HG02571 (cell line): ENCODE measurements around the gene UXS1.

ENCODE experiments used
- ATAC-seq: cut with Tn5 transposase; IDR thresholded peaks from one replicate; pipeline ENCODE4 v1.9.1; 2021; ENCODE audit warnings: mild to moderate bottlenecking, moderate library complexity; ENCODE audit not compliant: unreplicated experiment

The UXS1 gene

DNA sequence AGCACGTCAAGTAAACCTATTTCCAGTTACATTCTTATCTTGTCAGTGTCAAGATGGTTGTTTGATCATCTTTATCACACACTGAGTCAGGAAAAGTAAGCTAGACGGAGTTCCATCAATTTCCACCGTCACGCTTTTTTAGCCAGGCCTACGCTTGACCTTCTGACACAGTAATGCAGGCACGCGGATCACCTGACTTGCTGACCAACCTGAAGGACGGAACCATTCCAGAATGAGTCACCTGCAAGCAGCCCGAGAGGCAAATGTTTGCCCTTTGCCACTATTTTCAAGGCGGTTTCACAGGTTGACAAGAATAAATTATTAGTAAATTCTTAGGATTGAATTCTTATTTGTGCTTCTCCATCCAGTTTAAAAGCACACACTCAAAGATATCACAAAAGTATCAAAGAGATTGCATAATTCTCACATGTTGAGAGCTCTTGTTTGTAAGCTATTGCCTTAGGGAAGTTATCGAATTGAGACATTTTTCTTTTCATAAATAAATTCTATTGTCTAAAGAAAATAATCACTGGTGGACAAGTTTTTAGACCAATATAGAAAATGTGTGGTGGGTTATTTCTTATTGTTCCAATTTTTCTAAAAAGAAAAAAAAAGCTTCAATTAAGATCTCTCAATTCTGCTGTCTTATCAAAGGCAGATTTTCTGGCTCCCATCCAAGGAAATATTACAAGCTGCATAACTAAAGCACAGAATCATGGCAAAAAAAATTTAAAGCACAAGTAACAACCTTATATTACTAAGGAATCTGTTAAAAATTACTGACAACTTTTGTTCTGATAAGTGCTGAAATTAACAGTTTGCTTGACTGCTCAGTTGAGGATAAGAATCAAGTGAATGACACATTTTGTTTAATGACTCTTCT is 31.9 kb downstream of the UXS1 start:
- ATAC-seq: no peak

DNA sequence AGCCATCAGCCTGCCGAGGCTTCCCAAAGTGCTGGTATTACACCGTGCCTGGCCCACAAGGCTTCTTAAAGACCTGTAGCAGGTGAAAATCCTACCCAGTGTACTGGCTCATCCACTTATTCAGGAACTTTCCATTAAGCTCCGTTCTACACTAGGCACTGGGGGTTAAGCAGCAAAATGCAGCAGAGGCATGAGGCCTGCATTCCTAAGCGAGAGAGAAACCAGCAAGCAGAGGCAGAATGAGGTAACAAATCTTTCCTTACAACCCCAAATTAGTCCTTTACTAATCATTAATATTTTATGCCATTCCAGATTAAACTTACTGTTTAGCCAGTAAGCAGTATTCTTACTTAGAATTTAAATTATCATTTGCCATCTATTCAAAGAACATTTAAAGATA is 32.8 kb downstream of the UXS1 start:
- ATAC-seq: no peak

DNA sequence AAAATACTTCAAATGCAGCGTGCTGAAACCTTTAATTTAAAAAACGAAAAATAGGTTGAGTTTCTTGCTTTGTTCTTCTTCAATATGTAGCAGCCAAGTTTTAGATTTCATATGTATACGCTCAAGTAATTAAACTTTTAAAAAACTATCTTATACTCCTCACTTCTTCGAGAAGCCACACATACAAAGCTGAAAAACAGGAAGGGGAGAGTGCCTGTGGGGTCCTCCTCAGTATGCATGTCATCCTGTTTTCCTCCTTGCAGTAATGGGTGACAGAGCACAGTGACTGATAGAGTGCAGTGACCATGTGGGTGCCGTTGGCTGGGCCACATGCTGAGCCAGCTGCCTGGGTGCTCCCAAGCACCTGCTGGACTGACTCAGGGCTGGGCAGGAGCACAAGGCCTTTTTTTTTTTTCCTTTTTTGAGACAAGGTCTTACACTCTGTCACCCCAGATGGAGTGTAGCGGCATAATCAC is 33.3 kb downstream of the UXS1 start:
- no peak for ATAC-seq

- ATAC-seq: peak; percentile 53
Measured at GRCh38 chr2:106159866-106160785, 34.0 kb downstream of the UXS1 start.

DNA sequence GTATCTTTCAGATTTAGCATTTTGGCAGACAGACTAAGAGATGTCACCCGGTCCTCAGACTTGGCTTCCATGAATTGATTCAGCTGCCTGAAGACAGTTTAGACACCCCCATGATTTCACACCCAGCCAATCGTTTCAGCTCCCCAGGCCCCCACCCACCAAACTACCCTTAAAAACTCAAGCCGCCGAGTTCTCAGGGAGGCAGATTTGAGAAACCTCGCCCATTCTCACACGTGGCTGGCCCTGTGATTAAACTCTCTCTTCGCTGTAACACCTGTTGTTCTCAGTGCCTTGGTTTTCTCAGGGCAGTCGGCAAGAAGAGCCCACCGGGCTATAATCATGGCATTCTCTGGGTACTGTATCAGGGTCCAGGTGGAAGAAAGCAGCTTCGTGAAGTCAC is 35.2 kb downstream of the UXS1 start:
- ATAC-seq: no peak

DNA sequence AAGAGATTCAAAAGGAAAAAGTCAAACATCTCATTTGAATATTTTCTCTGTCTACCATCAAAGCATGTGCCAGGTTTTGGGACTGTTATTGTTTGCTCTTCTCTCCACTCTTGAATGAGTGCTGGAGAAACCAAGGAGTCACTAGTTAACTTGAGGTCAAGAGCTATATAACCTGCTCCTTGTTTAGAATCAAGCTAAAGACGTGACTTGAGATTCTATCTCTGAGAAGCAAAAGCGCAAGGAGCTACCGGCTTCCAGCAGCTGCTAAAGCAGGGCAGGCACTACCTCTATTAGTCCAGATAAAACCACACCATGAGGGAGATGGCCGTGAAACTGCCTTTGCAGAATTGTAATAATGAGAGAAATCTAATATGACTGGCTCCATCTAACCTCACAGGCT is 36.0 kb downstream of the UXS1 start:
- ATAC-seq: no peak

DNA sequence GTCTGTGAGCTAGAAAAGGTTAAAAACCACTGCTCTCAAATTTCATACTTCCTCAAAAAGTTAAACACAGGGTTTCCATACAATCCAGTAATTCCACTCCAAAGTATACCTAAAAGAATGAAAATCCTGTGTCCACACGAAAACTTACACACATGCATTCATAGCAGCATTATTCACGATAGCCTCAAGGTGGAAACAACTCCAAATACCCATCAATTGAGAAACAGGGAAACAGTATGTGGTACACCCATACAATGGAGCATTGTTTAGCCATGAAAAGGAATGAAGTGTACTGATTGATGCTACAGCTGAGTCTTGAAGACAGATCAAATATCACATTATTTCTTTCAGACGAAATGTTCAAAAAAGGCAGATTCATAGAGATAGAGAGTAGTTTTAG is 36.7 kb downstream of the UXS1 start:
- no peak for ATAC-seq

- ATAC-seq: no peak
Measured at GRCh38 chr2:106156305-106157296, 37.5 kb downstream of the UXS1 start.

DNA sequence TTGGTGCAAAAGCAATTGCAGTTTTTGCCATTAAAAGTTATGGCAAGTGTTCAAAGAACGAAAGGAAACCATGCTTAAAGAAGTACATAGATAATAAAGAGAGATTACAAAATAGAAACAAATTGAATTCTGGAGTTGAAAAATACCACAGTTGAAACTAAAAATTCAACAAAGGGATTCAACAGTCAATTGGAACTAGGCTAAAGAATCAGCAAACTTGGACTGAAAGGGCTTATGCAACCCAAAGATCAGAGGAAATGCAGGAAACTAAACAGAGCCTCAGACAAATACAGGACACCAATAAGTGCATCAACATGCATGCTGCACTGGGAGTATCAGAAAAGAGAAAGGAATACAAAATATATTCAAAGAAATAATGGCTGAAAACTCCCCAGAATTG is 40.3 kb downstream of the UXS1 start:
- no peak for ATAC-seq

GRCh38 chr2:106147665-106148064 is 46.4 kb downstream of the UXS1 start:
- ATAC-seq: no peak

DNA sequence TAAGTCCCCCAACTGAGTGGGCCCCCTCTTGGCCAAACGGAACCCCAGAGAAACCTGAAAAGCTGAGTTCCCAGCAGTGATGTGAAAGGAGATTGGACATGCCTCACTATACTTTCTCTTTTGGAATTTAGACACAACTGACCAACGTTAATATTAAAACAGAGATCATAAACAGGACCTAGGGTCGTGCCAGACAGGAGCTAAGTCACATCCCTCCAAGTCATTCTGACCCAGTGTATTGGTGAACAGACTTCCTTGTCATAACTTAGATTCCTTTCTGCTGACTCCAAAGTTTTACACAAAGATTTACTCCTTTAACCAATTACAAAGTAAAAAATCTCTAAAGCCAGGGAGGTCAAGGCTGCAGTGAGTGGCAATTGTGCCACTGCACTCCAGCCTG is 46.9 kb downstream of the UXS1 start:
- no peak for ATAC-seq

DNA sequence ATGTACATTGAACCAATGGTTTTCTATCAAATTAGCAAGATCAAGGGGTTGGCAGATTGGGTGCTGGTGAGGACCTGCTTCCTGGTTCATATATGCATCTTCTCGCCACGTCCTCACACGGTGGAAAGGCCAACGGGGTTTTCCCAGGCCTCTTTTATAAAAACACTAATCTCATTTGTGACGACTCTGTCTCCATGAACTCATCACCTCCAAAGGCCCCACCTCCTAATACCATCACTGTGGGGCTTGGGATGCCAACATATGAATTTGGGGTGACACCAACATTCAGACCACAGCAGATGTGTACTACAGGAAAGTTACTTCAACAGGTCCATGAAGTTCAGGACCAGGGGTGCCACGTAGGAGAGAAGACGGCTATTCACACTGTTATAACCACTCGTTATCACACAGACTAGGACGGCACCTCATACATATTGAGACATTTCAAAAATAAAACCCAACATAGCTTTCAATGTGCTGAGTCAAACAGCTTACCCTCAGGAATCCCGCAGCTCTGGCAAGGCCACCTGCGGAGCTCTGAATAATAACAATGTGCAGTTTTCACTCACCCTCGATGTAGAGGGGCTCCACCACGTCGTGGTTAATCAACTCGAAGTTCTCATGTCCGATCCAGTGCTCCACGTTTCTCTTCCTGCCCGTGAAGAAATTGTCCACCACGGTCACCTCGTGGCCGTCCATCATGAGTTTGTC is 49.3 kb downstream of the UXS1 start:
- ATAC-seq: no peak

DNA sequence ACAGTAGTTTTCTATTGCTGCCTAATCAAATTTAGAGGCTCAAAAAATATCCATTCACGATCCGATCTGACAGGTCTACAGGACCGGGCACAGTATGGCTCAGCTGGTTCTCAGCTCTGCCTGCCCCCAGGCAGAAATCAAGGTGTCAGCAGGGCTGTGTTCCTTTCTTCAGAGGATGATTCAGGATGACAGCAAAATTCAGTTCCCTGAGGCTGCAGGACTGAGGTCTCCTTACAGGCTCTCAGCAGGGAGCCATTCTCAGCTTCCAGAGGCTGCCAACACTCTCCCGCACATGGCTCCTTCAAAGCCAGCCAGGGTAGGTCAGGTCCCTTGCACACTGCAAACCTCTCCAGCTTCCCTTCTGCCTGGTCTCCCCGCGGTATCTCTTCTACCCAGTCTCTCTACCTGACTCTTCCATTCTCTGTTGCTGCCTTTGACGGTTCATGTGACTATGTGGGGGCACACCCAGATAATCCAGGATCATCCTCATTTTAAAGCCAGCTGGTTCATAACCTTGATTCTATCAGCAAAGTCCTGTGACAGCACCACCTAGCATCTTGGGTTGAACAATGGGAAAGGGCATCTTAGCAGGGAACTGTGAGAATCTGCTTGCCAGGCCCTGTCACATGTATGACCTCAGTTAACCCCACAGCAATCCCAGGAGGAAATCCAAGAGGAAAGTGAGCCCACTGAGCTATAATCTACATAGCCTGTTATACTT is 50.4 kb downstream of the UXS1 start:
- no peak for ATAC-seq

- ATAC-seq: no peak
Measured at GRCh38 chr2:106142683-106143082, 51.4 kb downstream of the UXS1 start.

GRCh38 chr2:106140913-106141312 is 53.2 kb downstream of the UXS1 start:
- ATAC-seq: no peak

GRCh38 chr2:106140113-106140512 is 54.0 kb downstream of the UXS1 start:
- ATAC-seq: no peak

- ATAC-seq: no peak
Measured at GRCh38 chr2:106139238-106139935, 54.7 kb downstream of the UXS1 start.

DNA sequence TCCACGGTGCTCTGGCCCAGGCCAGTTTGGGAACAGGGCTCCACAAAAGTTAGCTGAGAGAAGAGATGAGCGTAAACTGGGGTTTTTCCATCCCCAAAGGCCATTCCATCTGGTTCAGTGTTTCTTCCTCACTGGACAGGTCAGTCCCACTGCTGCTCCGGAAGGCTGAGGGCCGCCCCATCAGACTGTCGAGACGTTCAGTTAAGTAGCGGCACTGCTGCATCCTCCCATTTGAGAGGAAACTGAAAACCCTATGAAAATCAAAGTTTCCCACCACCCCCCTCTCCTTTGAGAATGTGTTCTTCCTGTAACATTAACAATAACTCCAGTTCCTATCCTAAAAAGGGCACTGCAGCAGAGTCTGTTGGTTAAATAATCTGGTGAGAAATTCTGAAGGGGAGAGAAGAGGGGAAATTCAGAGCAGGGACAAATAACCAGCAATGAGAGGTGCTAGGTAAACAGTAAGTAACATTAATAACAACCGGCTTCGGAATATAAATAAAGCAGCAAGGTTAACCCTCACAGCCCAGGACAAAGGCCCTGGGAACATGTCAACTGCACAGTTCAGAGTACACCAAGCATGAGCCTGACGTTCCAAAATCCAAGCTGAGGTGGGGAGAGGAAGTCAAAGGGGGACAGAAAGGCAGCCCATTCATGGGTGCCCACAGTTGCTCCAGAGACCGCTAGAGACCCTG is 55.4 kb downstream of the UXS1 start:
- ATAC-seq: no peak
